GM18526 (cell line): ENCODE results near the gene CNNM2.

ENCODE experiments used
- POLR2A ChIP-seq: IDR thresholded peaks from 3 replicates; pipeline ENCODE4 v1.6.1; 2011; ENCODE audit not compliant: insufficient read length; ENCODE audit errors: extremely low read depth

The CNNM2 gene

DNA sequence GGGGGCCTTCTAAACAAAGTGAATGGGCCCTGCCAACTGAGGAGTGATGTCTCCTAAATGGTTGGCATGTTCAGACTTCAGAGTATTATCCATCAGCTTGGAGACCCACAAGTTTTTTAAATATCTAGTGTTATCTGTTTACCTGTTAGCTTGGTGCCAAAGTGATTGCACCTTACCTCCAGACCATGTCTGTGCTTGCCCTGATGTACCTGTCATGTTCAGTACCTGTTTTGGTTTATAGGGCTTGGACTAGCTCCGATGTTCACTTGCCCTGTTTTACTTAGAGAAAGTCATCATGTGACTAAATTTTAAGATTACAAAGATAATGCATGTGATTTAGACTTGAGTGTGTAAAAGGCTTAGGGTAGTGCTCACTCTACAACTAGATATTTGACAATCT is 67.7 kb downstream of the CNNM2 start:
- no peak for TF ChIP-seq POLR2A

DNA sequence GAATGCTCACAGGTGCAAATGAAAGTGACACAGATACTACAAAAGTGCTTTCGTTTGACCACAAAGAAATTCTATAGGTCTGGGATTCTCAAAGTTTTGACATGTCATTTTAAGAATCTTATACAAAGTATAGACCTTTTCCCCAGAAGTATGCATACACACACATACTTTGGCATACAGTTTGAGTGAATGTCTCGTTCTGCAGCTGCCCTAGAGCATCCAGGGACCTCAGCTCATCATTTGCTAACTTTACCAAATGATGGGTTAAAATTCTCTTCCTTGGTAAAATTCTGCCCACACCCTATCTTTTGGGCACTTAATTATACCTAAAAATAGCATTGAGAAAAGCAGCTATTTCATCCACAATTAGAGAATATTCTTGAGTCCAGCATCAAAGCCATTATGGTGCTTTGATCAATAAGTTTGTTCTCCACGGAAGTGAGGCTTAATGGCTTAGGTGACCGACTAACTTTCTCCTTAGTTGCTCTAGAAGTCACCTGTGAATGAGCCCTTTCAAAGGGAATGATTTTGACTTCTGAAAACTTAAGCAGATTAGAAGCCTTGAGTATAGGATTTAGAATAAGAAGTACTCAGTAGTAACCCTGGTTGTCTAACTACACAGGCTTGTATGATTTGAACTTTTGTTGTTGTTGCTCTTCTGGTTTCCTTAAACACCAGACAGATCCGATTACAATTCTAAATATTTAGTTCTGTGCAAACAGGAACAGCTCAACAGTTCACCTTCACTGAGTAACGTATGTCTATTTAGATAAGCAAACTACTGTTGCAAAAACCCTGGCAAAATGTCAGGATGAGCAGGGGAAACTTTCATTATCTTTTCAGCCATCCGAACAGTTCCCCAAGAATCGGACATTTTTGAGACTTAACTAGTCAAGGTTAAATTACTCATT is 70.6 kb downstream of the CNNM2 start:
- no peak for TF ChIP-seq POLR2A

DNA sequence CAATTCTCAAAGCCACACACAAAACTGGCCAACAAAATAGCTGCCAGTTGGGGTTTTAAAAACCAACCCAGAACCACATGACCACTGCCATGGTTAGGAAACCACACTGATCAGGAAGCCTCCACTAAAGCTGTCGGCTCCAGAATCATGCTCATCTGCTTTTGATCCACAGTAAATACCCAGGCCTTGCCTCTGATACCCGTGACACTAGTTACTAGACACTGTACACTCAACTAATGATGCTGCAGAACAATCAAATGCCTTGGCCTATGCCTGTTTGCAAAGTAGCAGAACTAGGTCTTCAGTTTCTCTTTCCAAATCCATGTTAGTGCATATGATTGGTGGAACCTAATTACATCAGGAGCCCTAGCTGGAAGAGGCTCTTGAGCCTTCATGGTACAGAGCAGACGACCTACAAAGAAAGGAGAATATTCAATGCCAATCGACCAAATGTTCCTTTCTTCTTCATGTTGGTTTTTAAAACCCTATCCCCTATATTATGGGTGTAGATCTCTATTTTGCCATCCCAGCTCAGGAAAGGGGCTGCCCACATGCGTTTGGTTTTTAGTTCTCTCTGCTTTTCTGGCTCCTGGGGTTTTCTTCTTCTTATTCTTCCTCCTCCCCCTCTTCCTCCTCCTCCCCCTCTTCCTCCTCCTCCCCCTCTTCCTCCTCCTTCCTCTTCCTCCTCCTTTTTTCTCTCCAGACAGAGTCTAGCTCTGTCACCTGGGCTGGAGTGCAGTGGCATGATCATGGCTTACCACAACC is 76.6 kb downstream of the CNNM2 start:
- TF ChIP-seq POLR2A: no peak

DNA sequence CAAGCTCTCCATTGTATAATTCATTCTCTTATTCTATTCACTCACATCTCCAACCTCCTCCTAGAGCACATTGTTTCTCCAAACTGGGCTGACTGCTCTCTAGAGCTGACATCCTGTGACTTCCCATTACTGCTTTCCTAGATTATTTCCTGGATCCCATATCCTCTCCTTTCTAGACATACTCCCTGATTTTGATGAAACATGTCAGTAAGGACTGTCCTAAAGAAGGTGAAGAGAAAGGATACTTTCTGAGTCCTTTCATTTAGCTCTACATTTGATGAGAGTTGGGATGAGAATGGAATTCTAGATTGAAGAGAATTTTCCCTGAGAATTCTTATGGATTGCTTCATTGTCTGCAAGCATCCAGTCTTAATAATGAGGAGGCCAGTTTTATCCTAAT is 78.8 kb downstream of the CNNM2 start:
- no peak for TF ChIP-seq POLR2A

DNA sequence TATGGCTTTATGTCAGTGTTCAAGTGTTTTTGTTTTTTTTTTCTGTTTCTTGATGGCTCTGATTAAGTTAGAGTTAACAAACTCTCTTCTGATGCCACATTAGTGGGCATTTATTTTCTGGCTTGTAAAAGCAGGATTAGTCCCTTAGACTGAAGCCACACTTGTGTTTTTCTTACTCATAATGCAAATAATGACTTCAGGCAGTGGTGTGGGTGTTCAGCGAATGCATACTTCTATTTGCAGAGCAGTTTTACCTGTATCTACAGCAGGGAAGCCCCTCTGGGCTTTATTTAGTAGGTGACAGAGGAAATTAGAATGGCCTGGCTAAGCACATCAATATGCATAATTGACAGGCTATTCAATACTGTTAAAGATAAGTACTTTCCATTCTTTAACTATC is 79.9 kb downstream of the CNNM2 start:
- TF ChIP-seq POLR2A: no peak

DNA sequence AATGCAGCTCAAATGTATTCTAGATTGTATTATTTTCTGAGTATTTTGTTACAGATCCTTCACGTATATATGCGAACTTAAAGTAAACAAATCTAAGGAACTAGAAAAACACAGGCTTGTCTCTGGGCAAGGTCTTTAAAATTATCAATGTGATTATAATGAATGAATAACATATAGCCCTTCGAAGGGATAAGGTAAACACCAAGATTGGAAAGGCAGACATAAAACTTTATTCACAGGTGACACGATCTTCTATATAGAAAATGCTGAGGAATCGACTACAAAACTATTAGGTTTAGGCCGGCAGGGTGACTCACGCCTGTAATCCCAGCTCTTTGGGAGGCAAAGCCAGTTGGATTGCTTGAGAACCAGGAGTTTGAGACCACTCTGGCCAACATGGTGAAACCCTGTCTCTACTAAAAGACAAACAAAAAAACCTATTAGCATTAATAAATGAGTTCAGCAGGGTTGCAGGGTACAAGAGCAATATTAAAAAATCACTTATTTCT is 80.4 kb downstream of the CNNM2 start:
- TF ChIP-seq POLR2A: no peak

DNA sequence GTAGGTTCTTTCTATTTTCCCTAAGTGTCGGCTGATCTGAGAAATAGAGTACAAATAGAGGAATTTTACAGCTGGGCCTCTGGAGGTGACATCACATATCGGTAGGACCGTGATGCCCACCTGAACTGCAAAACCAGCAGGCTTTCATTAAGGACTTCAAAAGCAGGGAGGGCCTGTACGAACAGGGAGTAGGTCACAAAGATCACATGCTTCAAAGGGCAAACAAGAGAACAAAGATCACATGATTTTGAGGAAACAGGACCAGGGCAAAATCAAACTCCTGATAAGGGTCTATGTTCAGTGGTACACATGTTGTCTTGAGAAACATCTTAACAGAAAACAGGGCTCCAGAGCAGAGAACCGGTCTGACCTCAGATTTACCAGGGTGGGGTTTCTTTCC is 88.9 kb downstream of the CNNM2 start:
- TF ChIP-seq POLR2A: no peak

DNA sequence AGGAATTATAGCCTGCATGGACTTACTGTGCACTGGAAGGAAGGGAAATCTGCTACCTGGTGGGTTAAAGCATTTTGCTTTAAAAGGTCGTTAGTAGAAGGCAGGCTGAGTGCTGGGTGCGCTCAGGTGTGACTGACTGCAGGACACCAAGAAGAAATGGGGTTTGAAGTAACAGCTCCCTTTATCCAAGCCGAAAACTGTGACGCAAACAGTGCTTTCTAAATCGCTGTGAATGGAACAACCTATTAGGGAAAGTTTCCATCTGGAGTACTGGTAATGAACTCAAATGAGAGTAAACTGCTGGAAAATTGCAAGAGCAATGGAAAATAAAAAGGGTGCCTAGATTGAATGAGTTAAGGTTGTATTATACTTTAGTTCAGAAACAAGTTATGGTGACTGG is 95.3 kb downstream of the CNNM2 start:
- TF ChIP-seq POLR2A: no peak

DNA sequence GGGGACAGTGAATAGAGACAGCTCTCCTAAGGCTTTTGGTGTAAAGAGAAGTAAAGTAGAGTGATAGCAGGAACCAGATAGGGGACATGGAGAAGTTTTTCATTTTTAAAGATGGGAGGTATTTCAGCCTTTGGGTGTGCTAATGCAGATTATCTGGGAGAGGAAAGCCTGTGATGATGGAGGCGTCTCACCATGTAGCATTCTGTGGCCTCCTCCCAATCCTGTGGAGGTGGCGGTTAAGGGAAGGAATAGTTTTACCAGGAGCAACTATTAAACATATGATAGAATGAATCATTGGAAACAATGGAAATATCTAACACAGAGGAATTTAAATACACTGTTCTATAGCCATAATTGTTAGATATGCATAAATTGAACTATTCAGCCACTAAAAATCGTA is 101.3 kb downstream of the CNNM2 start:
- no peak for TF ChIP-seq POLR2A

DNA sequence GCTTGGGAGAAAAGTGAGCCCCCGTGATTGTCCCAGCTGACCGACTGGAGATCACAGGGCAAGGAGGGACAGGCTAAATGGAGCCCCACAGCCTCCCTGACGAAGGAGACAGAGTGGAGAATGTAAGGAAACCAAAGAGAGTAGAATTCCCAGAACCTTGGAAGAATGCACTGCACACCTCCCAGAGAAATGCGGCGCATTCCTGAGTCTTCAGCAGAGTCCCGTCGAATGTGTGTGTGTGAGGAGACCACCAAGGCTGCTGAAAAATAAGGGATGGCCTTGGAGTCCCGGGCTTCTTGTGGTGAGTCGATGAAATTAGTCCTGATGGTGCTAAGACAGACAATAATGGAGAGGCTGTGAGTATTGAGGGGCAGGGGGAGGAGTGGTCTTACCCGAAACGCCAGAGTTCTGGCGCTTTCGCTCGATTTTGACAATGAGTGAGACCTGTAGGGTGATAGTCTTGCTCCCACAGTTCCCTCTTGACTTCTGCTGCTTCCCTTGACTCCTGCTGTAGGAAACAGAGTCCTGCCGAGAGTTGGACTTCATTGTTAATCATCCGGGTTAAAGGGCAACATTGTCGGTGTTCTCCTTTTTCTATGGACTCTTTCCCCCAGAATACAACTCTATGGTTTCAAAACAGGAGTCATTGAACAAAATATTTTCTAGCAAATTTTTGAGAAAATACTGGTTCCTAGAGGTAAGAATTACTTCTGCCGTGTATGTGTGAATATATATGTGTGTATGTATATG is 103.2 kb downstream of the CNNM2 start:
- TF ChIP-seq POLR2A: no peak

DNA sequence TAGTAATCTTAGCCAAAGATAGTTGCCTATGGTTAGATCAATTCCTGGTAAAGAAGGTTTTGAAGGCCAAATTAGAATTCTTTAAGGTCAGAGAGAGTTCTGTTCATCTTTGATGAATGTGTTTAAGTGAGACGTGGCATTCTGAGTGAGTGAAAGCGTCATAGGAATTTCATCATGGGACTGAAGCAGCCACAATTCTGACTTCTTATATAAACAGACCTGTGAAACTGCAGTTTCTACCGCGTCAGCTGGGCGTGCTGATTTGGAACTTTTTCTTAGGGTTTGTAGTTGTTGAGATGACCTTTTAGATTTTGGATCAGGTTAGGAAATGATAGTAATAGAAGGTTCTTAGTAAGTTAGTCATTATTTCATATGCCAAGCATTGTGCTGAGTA is 103.8 kb downstream of the CNNM2 start:
- no peak for TF ChIP-seq POLR2A

DNA sequence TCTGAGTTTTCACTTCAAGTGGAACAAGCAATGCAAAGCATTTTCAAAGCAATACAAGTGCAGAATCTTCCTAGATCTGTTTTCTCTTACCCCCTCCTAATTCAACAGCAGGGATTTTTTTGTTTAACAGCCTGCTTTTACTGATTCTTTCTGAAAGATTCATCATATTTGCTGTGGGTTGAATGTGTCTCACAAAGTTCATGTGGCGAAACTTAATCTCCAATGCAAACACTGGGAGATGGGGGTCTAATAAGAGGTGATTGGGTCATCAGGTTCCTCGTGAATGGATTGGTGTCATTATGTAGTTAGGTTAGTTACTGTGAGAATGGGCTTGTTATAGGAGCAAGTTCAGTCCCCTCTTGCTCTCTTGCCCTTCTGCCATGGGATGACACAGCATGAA is 107.6 kb downstream of the CNNM2 start:
- TF ChIP-seq POLR2A: no peak

DNA sequence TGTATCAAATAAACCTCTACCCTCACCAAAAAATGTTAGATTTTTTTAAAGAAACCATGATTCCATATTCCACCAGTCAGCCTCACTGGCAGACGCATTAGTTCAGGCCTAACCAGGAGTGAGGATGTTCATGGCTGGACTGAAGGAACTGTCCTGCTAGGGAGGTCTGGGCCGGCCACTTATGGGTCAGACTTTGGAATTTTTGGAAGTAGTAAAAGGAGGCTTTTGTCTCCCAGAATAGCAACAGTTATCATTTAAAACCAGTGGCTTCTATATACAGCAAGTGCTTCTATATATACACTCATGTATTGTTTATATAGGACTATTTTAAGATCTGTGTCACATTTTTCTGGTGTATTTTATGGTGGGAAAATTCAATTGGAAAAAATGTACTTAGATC is 120.5 kb downstream of the CNNM2 start:
- TF ChIP-seq POLR2A: no peak

DNA sequence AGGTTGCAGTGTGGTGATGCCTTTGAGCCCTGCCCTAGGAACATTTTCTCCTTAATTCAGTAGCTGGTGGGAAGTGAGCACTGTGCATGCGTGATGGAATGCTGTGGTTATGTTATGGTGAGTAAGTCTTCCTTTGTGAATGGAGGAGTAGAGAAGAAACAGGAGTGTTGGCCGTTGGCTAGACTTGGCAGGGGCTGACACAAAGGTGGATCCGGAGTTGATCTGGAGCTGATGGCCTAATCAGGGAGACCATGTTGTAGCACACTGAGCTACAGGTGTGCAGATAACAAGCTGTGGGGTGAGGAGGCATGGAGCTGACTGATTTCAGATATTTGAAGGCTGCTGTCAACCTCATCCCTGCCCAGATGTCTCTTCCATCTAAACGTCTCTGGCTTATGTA is 122.3 kb downstream of the CNNM2 start:
- TF ChIP-seq POLR2A: no peak

DNA sequence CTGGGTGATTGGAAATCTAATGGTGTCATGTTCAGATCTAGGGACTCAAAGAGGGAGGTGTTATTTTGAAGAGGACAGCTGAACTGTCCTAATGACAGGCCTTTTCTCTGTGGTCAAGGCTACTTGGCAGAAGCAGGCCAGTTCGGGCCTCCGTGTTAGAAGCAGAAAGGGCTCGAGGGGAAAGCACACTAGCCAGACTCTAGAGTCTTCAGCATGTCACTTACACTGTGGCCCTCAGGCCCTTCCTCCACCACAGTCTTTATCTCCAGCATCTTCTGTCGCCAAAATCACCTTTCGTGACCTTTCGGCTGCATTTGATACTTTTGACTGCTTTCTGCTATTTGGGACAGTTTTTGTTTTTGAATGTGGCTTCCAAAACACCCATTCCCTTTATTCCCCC is 123.3 kb downstream of the CNNM2 start:
- no peak for TF ChIP-seq POLR2A
